Heart left ventricle (tissue), 13 donors: ENCODE results near the gene INTS2.

Source experiments
- CTCF ChIP-seq, 12 donors: fragments of 200-600 bp; sonication (generic) in 4 of 12; IDR thresholded peaks; one replicate each; pipeline versions ENCODE4 v1.5.0 to v1.8.0; 2018 to 2022; ENCODE audit warnings: antibody characterized with exemption in 12 of 12, mild to moderate bottlenecking in 5 of 12
- POLR2A ChIP-seq, 2 donors: fragments of 450-650 bp; IDR thresholded peaks; one replicate each; pipeline ENCODE4 v1.6.1; 2017; ENCODE audit warnings: antibody characterized with exemption in 2 of 2, mild to moderate bottlenecking in 2 of 2, moderate library complexity in 2 of 2
- donor health status: ischemic (EF 13 %, LVEDD 7.1; RV severe dilation, severe dysfunction).
- donor health status: DM: no; HTN: yes; CAD: no.
- donor health status: DM: no; HTN: no; CAD: no.
- donor health status: ischemic (EF 25% LVEDD 6.9; RV normal size, moderate dysfunction).
- donor health status: ischemic (EF 25% LVEDD 5.7; RV mildly dilated, moderate dysfunction).
- donor health status: ischemic (EF 35%, LVEDD 5.7; RV mildly dilated, moderate dysfunction).
- donor health status: nonischemic (EF 11% LVEDD 7.7; RV severe dilation, severe dysfunction).
- donor health status: DM: yes; HTN: yes; CAD: no.
- donor health status: PGD.
- donor health status: ischemic (EF 29% LVEDD 5.4; RV normal size, mild dysfunction).
- donor health status: nonischemic (EF 23%, LVEDD 6.1; RV moderate dilation, normal function).

- TF ChIP-seq POLR2A (IDR thresholded peaks at IDR 0.05): no peak
- TF ChIP-seq CTCF (IDR thresholded peaks at IDR 0.05): no peak
Measured at GRCh38 chr17:61868074-61868473, 59.7 kb downstream of the INTS2 start.
